Activated T-cell treated with anti-CD3 and anti-CD28 coated beads, Interleukin-2, amount 50 U/mL, for 72 hours (primary cell): ENCODE results near the gene KLK6. TPM values are rescaled to one million over a fixed set of nuclear protein-coding genes. Genes with fewer than 3 reads are reported as not detected.

ENCODE experiments used
- ATAC-seq, 2 donors: fragments of 150-1000 bp; cut with Tn5 transposase; replicated peaks in 1 of 2; 2 replicates each; pipeline ENCODE4 v1.10.0; 2021; ENCODE audit warnings: moderate library complexity in 2 of 2, mild to moderate bottlenecking in 1 of 2
- DNase-seq, 2 donors: peaks; one replicate each; pipeline ENCODE4 v3.0.0; 2021 to 2022; ENCODE audit warnings: mixed read lengths in 1 of 2
- H3K27ac Mint-ChIP-seq: one replicate; pipeline ENCODE4 v1.8.0; 2022; ENCODE audit warnings: mild to moderate bottlenecking, moderate library complexity, mixed read lengths
- H3K27me3 Mint-ChIP-seq: one replicate; pipeline ENCODE4 v1.8.0; 2022; ENCODE audit warnings: low read depth, mixed read lengths
- H3K36me3 Mint-ChIP-seq, 2 donors: one replicate each; pipeline ENCODE4 v1.8.0; 2022; ENCODE audit warnings: mixed read lengths in 2 of 2, mild to moderate bottlenecking in 1 of 2; ENCODE audit not compliant: insufficient read depth in 2 of 2
- H3K4me1 Mint-ChIP-seq: one replicate; pipeline ENCODE4 v1.8.0; 2022; ENCODE audit warnings: low read depth, mixed read lengths
- H3K4me3 Mint-ChIP-seq, 2 donors: one replicate each; pipeline ENCODE4 v1.8.0; 2022; ENCODE audit warnings: mild to moderate bottlenecking in 2 of 2, mixed read lengths in 2 of 2, moderate library complexity in 2 of 2
- H3K9me3 Mint-ChIP-seq, 2 donors: one replicate each; pipeline ENCODE4 v1.8.0; 2022; ENCODE audit warnings: mixed read lengths in 2 of 2
- total RNA-seq, 2 donors: library from RNA; stranded (reverse); gene quantifications; one replicate each; pipeline ENCODE4 v1.2.3, GENCODE V29; 2022

Gene KLK6
- total RNA-seq, 2 donors from 2014 or later = not detected

GRCh38 chr19:50928831-50929230, 40.6 kb downstream of the KLK6 start:
- ATAC-seq (no peak), DNase-seq (no peak)
- H3K36me3 Mint-ChIP-seq = no peaks in the 10 kb centered on the region
- no peak overlapping the region for H3K27ac Mint-ChIP-seq
- H3K27me3 Mint-ChIP-seq = peaks cover 61% of the 10 kb centered on the region
- H3K9me3 Mint-ChIP-seq = no peaks in the 10 kb centered on the region
- H3K4me1 Mint-ChIP-seq = peaks cover 6% of the 10 kb centered on the region
- H3K4me3 Mint-ChIP-seq = no peak overlapping the region

DNA sequence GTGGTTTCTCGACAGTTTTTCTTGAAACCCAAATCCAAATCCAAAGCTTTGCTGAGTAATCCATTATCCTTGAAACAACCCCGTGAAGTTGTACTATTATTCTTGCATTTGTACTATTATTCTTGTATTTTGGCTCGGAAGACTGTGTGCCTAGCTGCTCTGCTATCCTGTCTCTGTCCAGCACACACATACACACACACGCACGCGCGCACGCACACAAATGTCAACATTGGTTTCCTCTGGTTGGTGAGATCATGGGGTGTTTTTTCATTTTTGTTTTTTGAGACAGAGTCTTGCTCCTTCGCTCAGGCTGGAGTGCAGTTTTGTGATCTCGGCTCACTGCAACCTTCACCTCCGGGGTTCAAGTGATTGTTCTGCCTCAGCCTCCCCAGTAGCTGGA, 43.2 kb downstream of the KLK6 start:
- Mint-ChIP-seq H3K27me3 (peaks cover 56% of the 10 kb centered on the region), H3K36me3 (no peaks in the 10 kb centered on the region), H3K4me1 (peaks cover 16% of the 10 kb centered on the region), H3K4me3 (no peak overlapping the region), H3K9me3 (no peaks in the 10 kb centered on the region), H3K27ac (no peak overlapping the region)
- ATAC-seq (no peak), DNase-seq (no peak)

GRCh38 chr19:50925734-50926133, 43.7 kb downstream of the KLK6 start:
- H3K4me3 Mint-ChIP-seq = no peak overlapping the region
- ATAC-seq = peak in 1 of 2 donors; percentile 29

GRCh38 chr19:50924586-50924985, 44.8 kb downstream of the KLK6 start:
- Mint-ChIP-seq H3K36me3 (no peaks in the 10 kb centered on the region), H3K4me3 (no peak overlapping the region), H3K27ac (no peak overlapping the region), H3K4me1 (peaks cover 10% of the 10 kb centered on the region), H3K27me3 (peaks cover 56% of the 10 kb centered on the region), H3K9me3 (no peaks in the 10 kb centered on the region)
- no peak for ATAC-seq
- DNase-seq = no peak

More at GRCh38 chr19:50925734-50926133, 43.7 kb downstream of the KLK6 start:
- H3K27ac Mint-ChIP-seq = no peak overlapping the region
- H3K4me1 Mint-ChIP-seq = peaks cover 16% of the 10 kb centered on the region
- H3K9me3 Mint-ChIP-seq = no peaks in the 10 kb centered on the region
- peaks cover 55% of the 10 kb centered on the region for H3K27me3 Mint-ChIP-seq
- DNase-seq = no peak
- no peaks in the 10 kb centered on the region for H3K36me3 Mint-ChIP-seq

GRCh38 chr19:50922317-50922853, 47.0 kb downstream of the KLK6 start:
- Mint-ChIP-seq H3K36me3 (no peaks in the 10 kb centered on the region), H3K27me3 (peaks cover 51% of the 10 kb centered on the region), H3K4me3 (no peak overlapping the region), H3K9me3 (no peaks in the 10 kb centered on the region), H3K27ac (no peak overlapping the region), H3K4me1 (peaks cover 10% of the 10 kb centered on the region)
- ATAC-seq = peak; percentile 98 to 99
- peak; percentile 81 to 86 for DNase-seq

GRCh38 chr19:50921426-50922316, 47.7 kb downstream of the KLK6 start:
- DNase-seq (no peak), ATAC-seq (peak; percentile 65)
- Mint-ChIP-seq H3K36me3 (no peaks in the 10 kb centered on the region), H3K4me3 (peak overlapping the region; percentile 0 to 43), H3K9me3 (no peaks in the 10 kb centered on the region), H3K4me1 (peaks cover 10% of the 10 kb centered on the region), H3K27me3 (peaks cover 50% of the 10 kb centered on the region), H3K27ac (no peak overlapping the region)

GRCh38 chr19:50916069-50916468, 53.3 kb downstream of the KLK6 start:
- ATAC-seq (no peak), DNase-seq (no peak)
- Mint-ChIP-seq H3K9me3 (no peaks in the 10 kb centered on the region), H3K4me1 (no peaks in the 10 kb centered on the region), H3K4me3 (no peak overlapping the region), H3K36me3 (no peaks in the 10 kb centered on the region), H3K27me3 (peaks cover 27% of the 10 kb centered on the region), H3K27ac (no peak overlapping the region)

DNA sequence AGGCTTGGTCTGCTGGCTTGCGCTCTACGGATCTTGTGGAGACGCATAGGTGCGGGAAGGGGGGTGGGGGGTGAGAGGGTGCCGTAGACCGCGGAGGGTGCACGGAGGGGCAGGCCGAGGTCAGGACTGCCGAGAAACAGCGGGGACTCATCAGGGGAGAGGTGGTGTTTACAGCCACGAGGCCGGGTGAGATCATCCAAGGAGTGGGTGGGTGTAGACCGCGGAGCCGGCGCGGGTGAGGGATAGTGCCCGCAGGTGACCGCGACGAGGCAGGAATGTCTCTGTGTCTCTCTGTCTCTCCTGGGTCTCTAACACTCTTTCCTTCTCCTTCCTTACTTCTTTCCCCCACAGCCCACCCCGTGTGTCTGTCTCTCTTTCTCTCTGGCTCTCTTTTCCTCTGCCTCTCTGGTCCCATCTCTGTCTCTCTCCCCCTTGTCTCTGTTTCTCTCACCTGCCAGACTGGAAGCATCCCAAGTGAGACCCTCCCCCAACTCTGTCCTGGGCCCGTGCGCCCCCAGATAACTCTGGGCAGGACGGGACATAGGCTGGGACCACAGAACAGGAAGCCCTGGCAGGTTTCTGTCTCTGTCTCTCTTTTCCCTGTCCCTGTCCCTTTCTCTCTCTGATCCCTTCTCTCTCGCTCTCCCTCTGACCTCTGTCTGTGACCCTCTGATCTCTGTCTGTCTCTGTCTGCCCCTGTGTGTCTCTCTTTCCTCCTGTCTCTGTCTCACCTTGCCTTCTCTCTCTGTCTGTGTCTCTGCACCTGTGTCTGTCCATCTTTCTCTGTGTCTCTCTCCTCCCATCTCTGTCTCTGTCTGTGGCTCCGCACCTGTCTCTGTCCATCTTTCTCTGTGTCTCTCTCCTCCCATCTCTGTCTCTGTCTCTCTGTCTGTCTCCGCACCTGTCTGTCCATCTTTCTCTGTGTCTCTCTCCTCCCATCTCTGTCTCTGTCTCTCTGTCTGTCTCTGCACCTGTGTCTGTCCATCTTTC, 56.4 kb downstream of the KLK6 start:
- no peak overlapping the region for H3K27ac Mint-ChIP-seq
- peak; percentile 65 to 71 for DNase-seq
- peaks cover 4% of the 10 kb centered on the region for H3K27me3 Mint-ChIP-seq
- peaks cover 10% of the 10 kb centered on the region for H3K4me1 Mint-ChIP-seq
- peak; percentile 86 to 87 for ATAC-seq
- H3K36me3 Mint-ChIP-seq = no peaks in the 10 kb centered on the region
- H3K4me3 Mint-ChIP-seq = no peak overlapping the region
- no peaks in the 10 kb centered on the region for H3K9me3 Mint-ChIP-seq

DNA sequence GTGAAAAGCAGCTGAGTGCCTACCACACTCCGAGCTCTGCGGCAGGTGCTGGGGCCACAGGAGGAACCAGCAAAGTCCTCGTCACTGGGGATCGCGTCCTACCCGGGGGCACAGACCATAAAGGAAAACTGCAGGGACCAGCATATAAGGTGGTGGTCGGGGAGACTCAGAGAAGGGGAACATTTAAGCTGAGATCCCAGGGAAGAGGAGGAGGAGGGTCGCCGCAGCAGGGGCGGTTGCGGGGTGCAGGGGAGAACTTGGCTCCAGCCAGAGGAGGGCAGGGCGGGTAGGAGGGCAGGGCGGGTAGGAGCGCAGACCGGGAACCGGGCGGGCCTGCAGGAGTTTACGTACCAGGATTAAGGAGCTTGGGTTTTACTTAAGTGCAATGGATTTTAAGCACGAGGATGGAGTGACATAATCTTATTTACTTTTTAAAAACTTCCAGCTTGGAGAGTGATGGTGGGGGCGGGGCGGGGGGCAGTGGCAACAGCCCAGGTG, 57.2 kb downstream of the KLK6 start:
- Mint-ChIP-seq H3K4me3 (no peak overlapping the region), H3K27me3 (peaks cover 3% of the 10 kb centered on the region), H3K4me1 (peaks cover 10% of the 10 kb centered on the region), H3K36me3 (no peaks in the 10 kb centered on the region), H3K9me3 (no peaks in the 10 kb centered on the region), H3K27ac (no peak overlapping the region)
- no peak for DNase-seq
- no peak for ATAC-seq

DNA sequence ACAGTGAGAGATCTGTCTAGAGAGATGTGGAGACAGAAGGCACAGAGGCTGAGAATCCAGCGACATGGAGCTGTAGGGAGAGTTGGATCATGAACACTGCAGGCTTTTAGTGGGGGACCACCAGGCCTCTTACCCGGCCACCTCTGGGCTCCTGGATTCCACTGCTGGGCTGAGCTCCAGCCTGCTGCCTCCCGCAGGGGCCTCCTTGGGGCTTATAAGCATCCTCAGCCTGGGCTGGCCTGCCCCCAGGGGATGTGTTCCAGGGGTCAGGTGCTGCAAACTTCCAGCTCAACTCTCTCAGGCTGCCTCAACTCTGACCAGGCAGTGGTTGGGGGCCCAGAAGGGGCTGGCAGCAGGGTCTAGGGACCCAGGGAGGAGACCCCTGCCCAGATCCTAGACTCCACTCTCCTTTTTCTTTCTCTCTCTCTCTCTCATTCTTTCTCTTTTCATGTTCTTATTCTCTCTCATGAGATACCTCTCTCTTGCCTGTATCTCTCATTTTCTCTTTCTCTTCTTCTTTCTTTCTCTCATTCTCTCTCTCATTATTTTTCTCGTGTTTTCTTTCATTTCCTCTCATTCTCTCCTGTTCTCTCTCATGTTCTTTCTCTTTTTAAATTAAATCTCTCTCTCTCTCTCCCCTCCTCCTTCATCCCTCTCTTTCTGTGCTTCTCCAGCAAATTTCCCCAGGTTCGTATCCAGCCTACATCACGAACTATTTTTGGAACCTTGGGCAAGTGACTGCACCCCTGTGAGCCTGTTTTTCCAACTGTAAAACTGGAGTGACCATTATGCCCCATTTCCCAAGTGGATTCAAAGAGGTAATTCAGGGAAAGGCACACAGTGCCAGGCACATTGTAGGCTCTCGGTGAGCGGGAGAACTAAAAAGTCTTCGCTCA, 57.9 kb downstream of the KLK6 start, which contains the start of gene KLK4:
TSS of gene KLK4 (minus strand) at position 190 of the 896 bp plus-strand sequence. CDS start 657 bp downstream, outside the sequence.
- Mint-ChIP-seq H3K27ac (no peak within 1 kb of the TSS), H3K27me3 (no peaks in the 10 kb centered on the region), H3K36me3 (no peaks in the 10 kb centered on the region), H3K4me1 (peaks cover 10% of the 10 kb centered on the region), H3K4me3 (no peak within 1 kb of the TSS), H3K9me3 (no peaks in the 10 kb centered on the region)
- ATAC-seq = no peak
- DNase-seq = no peak

DNA sequence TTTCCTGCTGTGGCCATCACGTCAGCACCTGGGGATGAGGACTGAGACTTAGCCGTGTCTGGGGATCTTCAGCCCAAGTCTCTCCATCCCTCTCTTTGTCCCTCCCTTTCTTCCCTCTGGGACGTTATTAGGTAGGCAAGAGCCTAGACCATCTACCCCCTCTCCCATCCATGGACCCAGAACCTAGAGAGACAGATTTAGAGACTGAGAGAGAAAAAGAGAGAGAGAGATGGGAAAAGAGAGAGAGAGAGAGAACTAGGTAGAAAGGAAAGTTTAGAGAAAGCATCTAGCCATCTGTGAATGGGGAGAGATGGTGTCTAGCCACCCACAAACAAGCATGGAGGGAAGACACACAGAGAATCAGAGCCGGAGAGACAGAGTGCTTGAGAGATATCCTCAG, 58.7 kb downstream of the KLK6 start:
- no peaks in the 10 kb centered on the region for H3K36me3 Mint-ChIP-seq

More for the DNA sequence above, 58.7 kb downstream of the KLK6 start:
- no peaks in the 10 kb centered on the region for H3K9me3 Mint-ChIP-seq
- H3K4me1 Mint-ChIP-seq = peaks cover 10% of the 10 kb centered on the region
- DNase-seq (no peak), ATAC-seq (no peak)
- peaks cover 7% of the 10 kb centered on the region for H3K27me3 Mint-ChIP-seq
- no peak overlapping the region for H3K4me3 Mint-ChIP-seq
- no peak overlapping the region for H3K27ac Mint-ChIP-seq
